ENCODE data around the gene GOLGA2.
"Not testable (repeated sequence)": the region's sequence is repeated elsewhere in the genome, so short reads cannot be mapped to it uniquely, and the experiment has no call there.

Gene GOLGA2

GRCh38 chr9:128247226-128247803 is 28.5 kb downstream of the GOLGA2 start:
- no peak overlapping the region for H3K4me3 ChIP-seq (ENCODE audit: low read length)
- DNase-seq (ENCODE audit: low read depth, low spot score) = no peak

GRCh38 chr9:128246471-128246870 is 29.3 kb downstream of the GOLGA2 start:
- H3K4me3 ChIP-seq (ENCODE audit: low read length) = no peak overlapping the region
- no peak for DNase-seq (ENCODE audit: low read depth, low spot score)

- DNase-seq (ENCODE audit: low read depth, low spot score) = no peak
- no peak overlapping the region for H3K4me3 ChIP-seq (ENCODE audit: low read length)
Measured at GRCh38 chr9:128245421-128246151, 30.2 kb downstream of the GOLGA2 start.

- no peak overlapping the region for H3K4me3 ChIP-seq (ENCODE audit: low read length)
- DNase-seq (ENCODE audit: low read depth, low spot score) = no peak
Measured at GRCh38 chr9:128244837-128245231, 31.0 kb downstream of the GOLGA2 start.

- no peak overlapping the region for H3K4me3 ChIP-seq (ENCODE audit: low read length)
- DNase-seq (ENCODE audit: low read depth, low spot score) = no peak
Measured at GRCh38 chr9:128244091-128244836, 31.5 kb downstream of the GOLGA2 start.

GRCh38 chr9:128243215-128244018 is 32.4 kb downstream of the GOLGA2 start:
- H3K4me3 ChIP-seq (ENCODE audit: low read length) = no peak overlapping the region
- DNase-seq (ENCODE audit: low read depth, low spot score) = no peak

- no peak overlapping the region for H3K4me3 ChIP-seq (ENCODE audit: low read length)
- DNase-seq (ENCODE audit: low read depth, low spot score) = no peak
Measured at GRCh38 chr9:128242828-128243214, 33.0 kb downstream of the GOLGA2 start.

- H3K4me3 ChIP-seq (ENCODE audit: low read length) = no peak overlapping the region
- no peak for DNase-seq (ENCODE audit: low read depth, low spot score)
Measured at GRCh38 chr9:128242124-128242523, 33.7 kb downstream of the GOLGA2 start.

GRCh38 chr9:128233817-128234406 is 41.9 kb downstream of the GOLGA2 start:
- DNase-seq (ENCODE audit: low read depth, low spot score) = no peak
- H3K4me3 ChIP-seq (ENCODE audit: low read length) = no peak overlapping the region

GRCh38 chr9:128232528-128233428 is 43.0 kb downstream of the GOLGA2 start:
- DNase-seq (ENCODE audit: low read depth, low spot score) = no peak
- H3K4me3 ChIP-seq (ENCODE audit: low read length) = no peak overlapping the region

- H3K4me3 ChIP-seq (ENCODE audit: low read length) = no peak overlapping the region
- DNase-seq (ENCODE audit: low read depth, low spot score) = no peak
Measured at GRCh38 chr9:128231638-128232527, 43.9 kb downstream of the GOLGA2 start.

- DNase-seq (ENCODE audit: low read depth, low spot score); H3K4me3 ChIP-seq (ENCODE audit: low read length): not testable (repeated sequence)
Measured at GRCh38 chr9:128230897-128231296, 44.9 kb downstream of the GOLGA2 start.

GRCh38 chr9:128226412-128226801 is 49.4 kb downstream of the GOLGA2 start:
- no peak for DNase-seq (ENCODE audit: low read depth, low spot score)

GRCh38 chr9:128225770-128226411 is 49.9 kb downstream of the GOLGA2 start:
- no peak for DNase-seq (ENCODE audit: low read depth, low spot score)
- no peak overlapping the region for H3K4me3 ChIP-seq (ENCODE audit: low read length)

More at GRCh38 chr9:128226412-128226801, 49.4 kb downstream of the GOLGA2 start:
- no peak overlapping the region for H3K4me3 ChIP-seq (ENCODE audit: low read length)

GRCh38 chr9:128224877-128225276 is 50.9 kb downstream of the GOLGA2 start:
- no peak overlapping the region for H3K4me3 ChIP-seq (ENCODE audit: low read length)
- no peak for DNase-seq (ENCODE audit: low read depth, low spot score)

GRCh38 chr9:128222880-128223670 is 52.7 kb downstream of the GOLGA2 start:
- H3K4me3 ChIP-seq (ENCODE audit: low read length) = no peak overlapping the region
- DNase-seq (ENCODE audit: low read depth, low spot score) = no peak

All from Jurkat, Clone E6-1 (cell line).